ENCODE measurements around the gene LYSMD2. TPM values are rescaled to one million over a fixed set of nuclear protein-coding genes. Genes with fewer than 3 reads are reported as not detected.

Gene LYSMD2
- total and polyA plus RNA-seq, 9 of the 15 experiments (the other 6 are each of a cell fraction or from before 2014, with no cell fraction given): 4.3 to 30.3 (median 9.8) TPM

- TF ChIP-seq MGA (IDR thresholded peaks at IDR 0.05) (no peak), POLR2AphosphoS5 (IDR thresholded peaks at IDR 0.05; ENCODE audit: control insufficient read depth, insufficient read depth, low read depth, low read length) (peak; percentile 39; the same call in 1 of the 2 replicates), PKNOX1 (IDR thresholded peaks at IDR 0.05) (peak; percentile 46; the same call in 1 of the 2 replicates), HDAC2 (IDR thresholded peaks at IDR 0.05) (peak; percentile 71; the same call in 1 of the 2 replicates), PCBP1 (IDR thresholded peaks at IDR 0.05; ENCODE audit: low read depth, low read length, poor library complexity, severe bottlenecking) (no peak), ZMIZ1 (IDR thresholded peaks at IDR 0.05; ENCODE audit: low read depth in 2 of 2, low read length in 2 of 2) (0 out of 4 replicates have a peak, but pooled peaks of 1 of the 2 experiments have one; percentile 49), USF1 (CRISPR knock-in tag; IDR thresholded peaks at IDR 0.05) (no peak), FOXM1 (IDR thresholded peaks at IDR 0.05; ENCODE audit: low read depth) (peak; percentile 36; the same call in 1 of the 2 replicates), FOXM1 (CRISPR knock-in tag; IDR thresholded peaks at IDR 0.05; ENCODE audit: low read depth) (no peak), BMI1 (IDR thresholded peaks at IDR 0.05; ENCODE audit: low read length) (no peak), SOX6 (IDR thresholded peaks at IDR 0.05) (peak; percentile 48; the same call in 1 of the 2 replicates)
Measured at GRCh38 chr15:51697163-51697562, 40.3 kb downstream of the LYSMD2 start (continued).

All from K562 (cell line).